Measurements from ENCODE around the gene ACBD6. TPM values are rescaled to one million over a fixed set of nuclear protein-coding genes. Genes with fewer than 3 reads are reported as not detected.

Gene ACBD6
- total and polyA plus RNA-seq, 2 experiments from 2014 or later, result 36.3 to 45.8 TPM

DNA sequence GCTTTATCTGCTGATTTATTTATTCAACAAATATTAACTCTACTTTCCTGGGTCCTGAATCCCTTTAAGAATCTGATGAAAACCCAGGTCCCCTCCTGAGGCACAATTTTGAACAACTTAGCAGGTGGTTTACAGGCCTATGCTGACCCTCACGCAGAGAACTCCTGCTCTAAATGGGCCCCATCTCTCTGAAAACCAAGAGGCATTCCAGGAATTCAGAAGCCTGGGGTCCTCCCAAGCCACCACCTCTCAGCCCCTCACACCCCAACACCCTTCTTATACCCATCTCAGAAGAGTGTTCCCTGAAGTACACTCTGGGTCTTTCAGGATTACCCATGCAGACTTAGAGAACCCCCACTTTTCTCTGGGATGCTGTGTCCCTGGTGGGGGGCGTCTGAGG, 237.8 kb downstream of the ACBD6 start:
- no peak for DNase-seq (ENCODE audit: low spot score)
- Histone ChIP-seq H3K79me2 (no peaks in the 10 kb centered on the region), H4K20me1 (ENCODE audit: insufficient read depth, poor library complexity, severe bottlenecking) (no peaks in the 10 kb centered on the region), H3K27me3 (peaks cover 6% of the 10 kb centered on the region), H3K9me3 (ENCODE audit: low read depth) (no peaks in the 10 kb centered on the region), H3K27ac (no peak overlapping the region), H3K4me2 (no peak overlapping the region), H3K36me3 (replicated peaks; ENCODE audit: insufficient read depth, low read depth) (no peaks in the 10 kb centered on the region), H3K4me1 (ENCODE audit: insufficient read depth) (no peaks in the 10 kb centered on the region), H3K9me2 (replicated peaks; ENCODE audit: insufficient read depth) (no peaks in the 10 kb centered on the region), H2AFZ (no peak overlapping the region), H3K4me3 (no peak overlapping the region)
- TF ChIP-seq EZH2phosphoT487 (IDR thresholded peaks at IDR 0.05; ENCODE audit: low read depth, severe bottlenecking, unreplicated experiment) (no peak), EZH2 (IDR thresholded peaks at IDR 0.05; ENCODE audit: borderline replicate concordance) (no peak)
- TF ChIP-seq, protein P1, sequence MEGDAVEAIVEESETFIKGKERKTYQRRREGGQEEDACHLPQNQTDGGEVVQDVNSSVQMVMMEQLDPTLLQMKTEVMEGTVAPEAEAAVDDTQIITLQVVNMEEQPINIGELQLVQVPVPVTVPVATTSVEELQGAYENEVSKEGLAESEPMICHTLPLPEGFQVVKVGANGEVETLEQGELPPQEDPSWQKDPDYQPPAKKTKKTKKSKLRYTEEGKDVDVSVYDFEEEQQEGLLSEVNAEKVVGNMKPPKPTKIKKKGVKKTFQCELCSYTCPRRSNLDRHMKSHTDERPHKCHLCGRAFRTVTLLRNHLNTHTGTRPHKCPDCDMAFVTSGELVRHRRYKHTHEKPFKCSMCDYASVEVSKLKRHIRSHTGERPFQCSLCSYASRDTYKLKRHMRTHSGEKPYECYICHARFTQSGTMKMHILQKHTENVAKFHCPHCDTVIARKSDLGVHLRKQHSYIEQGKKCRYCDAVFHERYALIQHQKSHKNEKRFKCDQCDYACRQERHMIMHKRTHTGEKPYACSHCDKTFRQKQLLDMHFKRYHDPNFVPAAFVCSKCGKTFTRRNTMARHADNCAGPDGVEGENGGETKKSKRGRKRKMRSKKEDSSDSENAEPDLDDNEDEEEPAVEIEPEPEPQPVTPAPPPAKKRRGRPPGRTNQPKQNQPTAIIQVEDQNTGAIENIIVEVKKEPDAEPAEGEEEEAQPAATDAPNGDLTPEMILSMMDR (IDR thresholded peaks at IDR 0.05; ENCODE audit: poor library complexity), result no peak
- 77% methylated on average over 2 of the region's 2 CpGs for WGBS (ENCODE audit: low lambda C conversion rate, missing lambda C conversion rate)

- no peak for TF ChIP-seq EZH2phosphoT487 (IDR thresholded peaks at IDR 0.05; ENCODE audit: low read depth, severe bottlenecking, unreplicated experiment)
- no peak for TF ChIP-seq EZH2 (IDR thresholded peaks at IDR 0.05; ENCODE audit: borderline replicate concordance)
- TF ChIP-seq, protein P1 (IDR thresholded peaks at IDR 0.05; ENCODE audit: poor library complexity), result no peak
Observed at GRCh38 chr1:180262628-180263488, 239.5 kb downstream of the ACBD6 start.

DNA sequence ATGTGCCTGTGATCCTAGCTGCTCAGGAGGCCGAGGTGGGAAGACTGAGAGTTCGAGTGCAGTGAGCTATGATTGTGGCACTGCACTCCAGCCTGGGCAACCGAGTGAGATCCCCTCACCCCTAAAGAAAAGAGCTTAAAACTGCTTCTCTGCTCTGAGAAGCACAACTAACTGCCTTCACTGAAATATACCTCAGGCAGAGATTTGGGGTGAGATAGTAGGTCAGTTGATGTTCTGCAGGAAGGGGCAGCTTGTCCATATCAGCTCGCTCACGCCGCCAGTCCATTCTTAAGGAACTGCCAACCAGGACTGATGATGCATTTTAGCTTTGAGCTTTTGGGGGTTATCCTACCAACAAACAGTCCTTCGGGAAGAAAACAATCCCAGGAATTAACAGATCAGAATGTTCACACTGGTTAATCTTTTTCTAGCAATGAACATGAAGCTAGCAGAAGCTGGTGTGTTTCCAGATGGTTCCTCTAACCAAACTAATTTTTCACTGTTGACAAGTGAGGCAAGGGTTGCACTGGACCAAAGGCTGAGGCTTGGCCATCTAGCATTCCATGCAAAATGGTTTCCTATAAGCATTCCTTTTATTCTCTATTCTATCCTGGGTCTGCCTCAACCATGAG, 240.7 kb downstream of the ACBD6 start:
- H3K4me2 ChIP-seq, result no peak overlapping the region
- no peak for DNase-seq (ENCODE audit: low spot score)
- WGBS (ENCODE audit: low lambda C conversion rate, missing lambda C conversion rate), result 80% methylated on average over 7 of the region's 7 CpGs
- H3K36me3 ChIP-seq (replicated peaks; ENCODE audit: insufficient read depth, low read depth), result no peaks in the 10 kb centered on the region
- no peak overlapping the region for H3K4me3 ChIP-seq
- no peaks in the 10 kb centered on the region for H3K79me2 ChIP-seq
- no peak overlapping the region for H2AFZ ChIP-seq
- H4K20me1 ChIP-seq (ENCODE audit: insufficient read depth, poor library complexity, severe bottlenecking), result no peaks in the 10 kb centered on the region
- H3K9me2 ChIP-seq (replicated peaks; ENCODE audit: insufficient read depth), result no peaks in the 10 kb centered on the region
- H3K27me3 ChIP-seq, result peaks cover 6% of the 10 kb centered on the region
- no peaks in the 10 kb centered on the region for H3K4me1 ChIP-seq (ENCODE audit: insufficient read depth)
- no peak overlapping the region for H3K27ac ChIP-seq
- TF ChIP-seq EZH2phosphoT487 (IDR thresholded peaks at IDR 0.05; ENCODE audit: low read depth, severe bottlenecking, unreplicated experiment) (no peak), EZH2 (IDR thresholded peaks at IDR 0.05; ENCODE audit: borderline replicate concordance) (no peak)
- TF ChIP-seq, protein P1 (IDR thresholded peaks at IDR 0.05; ENCODE audit: poor library complexity), result no peak
- no peaks in the 10 kb centered on the region for H3K9me3 ChIP-seq (ENCODE audit: low read depth)

More at GRCh38 chr1:180262628-180263488, 239.5 kb downstream of the ACBD6 start:
- Histone ChIP-seq H3K4me2 (no peak overlapping the region), H3K79me2 (no peaks in the 10 kb centered on the region), H3K36me3 (replicated peaks; ENCODE audit: insufficient read depth, low read depth) (no peaks in the 10 kb centered on the region), H3K9me3 (ENCODE audit: low read depth) (no peaks in the 10 kb centered on the region), H3K27me3 (peaks cover 6% of the 10 kb centered on the region), H3K4me3 (no peak overlapping the region), H4K20me1 (ENCODE audit: insufficient read depth, poor library complexity, severe bottlenecking) (no peaks in the 10 kb centered on the region), H3K4me1 (ENCODE audit: insufficient read depth) (no peaks in the 10 kb centered on the region), H3K9me2 (replicated peaks; ENCODE audit: insufficient read depth) (no peaks in the 10 kb centered on the region), H3K27ac (no peak overlapping the region), H2AFZ (no peak overlapping the region)
- no peak for DNase-seq (ENCODE audit: low spot score)
- 90% methylated on average over 12 of the region's 12 CpGs for WGBS (ENCODE audit: low lambda C conversion rate, missing lambda C conversion rate)

Measured in hepatocyte (in vitro differentiated cells).